GM13976 (cell line): ENCODE measurements around the gene ZBTB45.

ENCODE experiments used
- DNase-seq: peaks from one replicate; pipeline ENCODE4 v3.0.0; 2012; ENCODE audit warnings: low spot score
- in situ Hi-C: fragments of 300-500 bp; cut with MboI; formaldehyde crosslinking; loops from one replicate; pipeline ENCODE4 v1.12.0; 2022; ENCODE audit warnings: low sequenced_read_pairs, mixed read lengths, inconsistent platforms; ENCODE audit not compliant: unreplicated experiment
- TF ChIP-seq, protein P1 (sequence below): IDR thresholded peaks from 2 replicates; pipeline ENCODE4 v1.5.1; 2012; ENCODE audit warnings: borderline replicate concordance, mild to moderate bottlenecking; ENCODE audit not compliant: insufficient read depth; ENCODE audit errors: extremely low read depth, missing control alignments, control extremely low read depth

The ZBTB45 gene

DNA sequence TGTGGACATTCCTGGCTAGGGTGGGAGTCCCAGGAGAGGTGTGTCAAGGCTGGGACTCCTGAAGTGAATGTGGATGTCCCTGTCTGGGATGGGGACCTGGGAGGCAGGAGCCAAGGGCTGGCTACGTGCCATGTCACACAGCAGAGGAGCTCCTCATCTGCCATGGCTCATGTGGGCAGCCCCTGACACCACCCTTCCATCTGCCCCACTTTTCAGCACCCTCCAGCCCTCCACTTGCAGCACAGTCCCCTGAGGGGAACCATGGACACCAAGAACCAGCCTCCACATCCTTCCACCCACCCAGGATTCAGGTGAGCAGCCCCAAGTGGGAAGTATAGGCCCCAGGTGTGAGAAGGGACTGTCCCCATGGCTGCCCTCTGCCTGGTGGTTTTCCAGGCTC is 41.7 kb downstream of the ZBTB45 start:
- TF ChIP-seq, protein P1, sequence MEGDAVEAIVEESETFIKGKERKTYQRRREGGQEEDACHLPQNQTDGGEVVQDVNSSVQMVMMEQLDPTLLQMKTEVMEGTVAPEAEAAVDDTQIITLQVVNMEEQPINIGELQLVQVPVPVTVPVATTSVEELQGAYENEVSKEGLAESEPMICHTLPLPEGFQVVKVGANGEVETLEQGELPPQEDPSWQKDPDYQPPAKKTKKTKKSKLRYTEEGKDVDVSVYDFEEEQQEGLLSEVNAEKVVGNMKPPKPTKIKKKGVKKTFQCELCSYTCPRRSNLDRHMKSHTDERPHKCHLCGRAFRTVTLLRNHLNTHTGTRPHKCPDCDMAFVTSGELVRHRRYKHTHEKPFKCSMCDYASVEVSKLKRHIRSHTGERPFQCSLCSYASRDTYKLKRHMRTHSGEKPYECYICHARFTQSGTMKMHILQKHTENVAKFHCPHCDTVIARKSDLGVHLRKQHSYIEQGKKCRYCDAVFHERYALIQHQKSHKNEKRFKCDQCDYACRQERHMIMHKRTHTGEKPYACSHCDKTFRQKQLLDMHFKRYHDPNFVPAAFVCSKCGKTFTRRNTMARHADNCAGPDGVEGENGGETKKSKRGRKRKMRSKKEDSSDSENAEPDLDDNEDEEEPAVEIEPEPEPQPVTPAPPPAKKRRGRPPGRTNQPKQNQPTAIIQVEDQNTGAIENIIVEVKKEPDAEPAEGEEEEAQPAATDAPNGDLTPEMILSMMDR: no peak
- no peak for DNase-seq
- in situ Hi-C loops: no loop called here

DNA sequence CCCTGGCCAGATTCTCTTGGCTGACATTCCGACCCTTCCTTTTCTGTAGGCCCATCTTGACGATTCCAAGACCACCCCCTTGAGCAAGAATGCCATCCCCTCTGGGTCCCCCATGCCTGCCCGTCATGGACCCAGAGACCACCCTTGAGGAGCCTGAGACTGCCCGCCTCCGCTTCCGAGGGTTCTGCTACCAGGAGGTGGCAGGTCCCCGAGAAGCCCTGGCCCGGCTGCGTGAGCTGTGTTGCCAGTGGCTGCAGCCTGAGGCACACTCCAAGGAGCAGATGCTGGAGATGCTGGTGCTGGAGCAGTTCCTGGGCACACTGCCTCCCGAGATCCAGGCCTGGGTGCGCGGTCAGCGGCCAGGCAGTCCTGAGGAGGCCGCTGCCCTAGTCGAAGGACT is 42.5 kb downstream of the ZBTB45 start:
- DNase-seq: no peak
- TF ChIP-seq, protein P1: no peak
- in situ Hi-C loops: no loop called here

DNA sequence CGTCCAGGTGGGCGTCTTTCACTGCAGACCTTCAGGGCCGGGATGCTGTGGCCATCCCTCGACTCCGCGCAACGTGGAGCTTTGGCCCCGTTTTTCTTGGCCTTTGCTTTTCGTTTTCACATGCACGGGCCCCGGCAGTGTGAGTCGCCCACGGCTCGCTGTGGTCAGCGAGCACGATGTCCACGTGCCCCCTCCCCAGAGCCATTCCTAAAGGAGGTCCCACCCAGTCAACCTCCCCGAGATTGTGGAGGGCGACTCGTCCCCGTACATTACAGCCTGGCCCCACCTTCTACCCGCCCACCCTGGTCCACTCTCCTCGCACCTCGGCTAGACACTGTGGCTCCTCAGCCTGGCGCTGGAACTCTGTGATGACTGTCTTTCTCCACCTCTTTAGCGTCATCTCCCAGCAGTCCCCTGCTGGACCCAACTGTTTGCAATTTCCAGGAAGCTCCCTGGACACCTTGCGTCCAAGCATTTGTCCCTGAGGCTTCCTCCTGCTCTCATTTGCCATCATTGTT is 43.1 kb downstream of the ZBTB45 start:
- peak; percentile 58 for DNase-seq
- TF ChIP-seq, protein P1: no peak
- in situ Hi-C loops: no loop called here

DNA sequence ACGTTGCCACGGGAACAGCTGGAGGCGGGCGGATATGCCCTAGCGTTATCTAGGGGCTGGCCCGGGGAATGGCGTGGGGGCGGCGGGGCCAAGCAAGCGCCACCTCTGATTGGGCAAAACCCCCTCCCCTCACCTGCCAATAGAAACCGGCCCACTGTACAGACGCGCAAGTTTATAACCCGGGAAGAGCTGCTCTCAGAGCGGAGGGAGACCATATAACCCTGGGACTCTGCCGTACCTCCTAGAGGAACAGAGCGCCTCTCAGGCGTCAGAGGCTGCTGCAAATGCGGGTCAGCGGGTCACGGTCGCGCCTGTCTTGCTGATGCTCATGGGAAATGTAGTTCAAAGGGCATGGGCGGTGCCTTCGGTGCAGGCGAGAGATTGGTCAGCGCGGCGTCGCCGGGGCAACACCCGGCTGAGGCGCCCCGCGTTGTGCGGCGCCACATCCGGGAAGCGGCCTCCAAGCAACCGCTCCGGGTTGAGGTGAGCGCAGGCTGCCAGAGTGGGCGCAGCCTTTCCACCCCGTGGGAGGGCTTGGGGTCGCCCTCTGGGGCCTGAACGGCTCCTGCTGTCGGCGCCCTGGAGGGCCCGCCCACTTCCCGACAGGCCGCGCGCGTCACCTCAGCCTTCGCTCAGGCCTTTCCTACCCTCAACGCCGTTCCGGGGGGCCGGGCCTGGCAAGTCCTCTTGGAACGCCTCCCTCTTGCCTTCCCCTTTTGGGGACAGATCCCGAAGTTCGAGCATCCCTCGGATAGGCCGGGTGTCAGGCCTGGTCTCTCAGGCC is 43.7 kb downstream of the ZBTB45 start, which contains the start of gene ZNF446:
Gene ZNF446 (plus strand): TSS at position 639 of the 784 bp plus-strand sequence. CDS start 867 bp downstream, outside the sequence.
- in situ Hi-C loops: no loop called here
- TF ChIP-seq, protein P1: no peak
- DNase-seq: peak; percentile 96

DNA sequence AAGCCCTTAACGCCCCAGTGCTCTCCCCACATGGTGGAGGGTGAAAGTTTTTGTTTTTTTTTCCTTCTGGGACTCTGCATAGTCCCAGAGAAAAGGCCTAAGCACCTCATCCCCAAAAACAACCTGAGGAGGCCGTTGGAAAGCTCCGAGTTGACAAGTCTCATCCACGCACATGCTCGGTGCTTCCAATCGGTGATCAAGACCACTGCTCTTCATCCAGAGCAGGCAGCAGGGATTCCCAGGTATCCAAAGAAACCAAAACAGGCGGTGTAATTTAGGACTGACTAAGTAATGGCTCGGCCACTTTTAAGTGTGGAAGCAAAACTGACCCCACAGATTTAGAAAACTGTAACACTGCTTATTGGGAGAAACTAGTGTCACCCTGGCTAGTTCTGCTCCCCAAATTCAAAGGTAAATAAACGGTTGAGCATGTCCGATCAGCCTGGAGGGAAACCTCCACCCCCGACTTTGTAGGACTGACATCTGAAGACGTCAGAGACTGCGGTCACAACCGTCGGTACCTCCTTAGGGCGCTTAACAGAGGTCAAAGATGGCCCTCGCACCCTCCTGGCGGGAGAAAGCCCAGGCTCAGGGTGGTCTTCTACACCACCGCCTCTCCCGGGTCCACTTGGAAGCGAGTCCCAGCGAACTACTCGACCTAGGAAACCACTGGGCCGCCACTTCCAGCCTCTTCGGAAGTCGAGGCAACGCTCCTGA is 44.5 kb downstream of the ZBTB45 start:
- no peak for DNase-seq
- in situ Hi-C loops: no loop called here
- TF ChIP-seq, protein P1: no peak

DNA sequence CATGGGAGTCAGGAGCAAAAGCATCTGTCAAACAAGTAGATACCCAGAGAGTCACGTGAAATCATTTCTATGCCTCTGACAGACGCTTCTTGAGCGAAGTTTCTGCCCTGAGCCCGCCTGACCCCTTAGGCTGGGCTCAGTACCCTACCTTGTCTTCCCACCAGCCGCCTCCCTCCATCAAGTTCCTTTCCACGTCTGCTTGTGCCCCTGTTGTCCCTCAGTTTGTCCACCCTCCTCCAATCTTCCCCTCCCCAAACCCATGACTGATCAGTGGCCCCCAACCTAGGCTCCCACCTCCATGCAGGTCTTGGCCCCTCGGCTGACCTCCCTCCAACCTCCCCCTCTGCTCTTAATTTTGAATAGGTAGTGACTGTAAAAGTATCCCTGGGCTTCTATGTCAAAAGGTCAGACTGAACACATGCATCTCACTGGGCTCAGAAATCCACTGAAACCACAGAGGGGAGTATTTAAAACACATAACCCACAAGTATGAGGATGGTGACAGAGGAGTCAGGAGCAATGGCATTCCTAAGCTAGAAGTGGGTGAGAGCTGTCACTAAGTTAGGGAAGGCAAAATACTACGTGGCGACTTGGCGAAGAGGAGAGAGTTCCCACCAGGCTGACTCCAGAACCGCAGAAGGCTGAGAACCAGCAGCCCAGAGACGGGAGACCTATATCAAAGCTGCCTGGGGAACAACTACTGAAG is 45.2 kb downstream of the ZBTB45 start:
- TF ChIP-seq, protein P1: no peak
- no peak for DNase-seq
- in situ Hi-C loops: no loop called here
